Activated naive CD8-positive, alpha-beta T cell treated with anti-CD3 and anti-CD28 coated beads for 36 hours (primary cell): ENCODE data around the gene PLSCR4. TPM values are rescaled to one million over a fixed set of nuclear protein-coding genes. Genes with fewer than 3 reads are reported as not detected.

Experiments used
- DNase-seq: peaks from one replicate; pipeline ENCODE4 v3.0.0; 2021
- H3K27ac Mint-ChIP-seq: one replicate; pipeline ENCODE4 v1.8.0; 2022; ENCODE audit warnings: mild to moderate bottlenecking, moderate library complexity, mixed read lengths
- H3K27me3 Mint-ChIP-seq: one replicate; pipeline ENCODE4 v1.8.0; 2022; ENCODE audit warnings: mild to moderate bottlenecking, mixed read lengths
- H3K36me3 Mint-ChIP-seq: one replicate; pipeline ENCODE4 v1.8.0; 2021; ENCODE audit warnings: mild to moderate bottlenecking, mixed read lengths
- H3K4me1 Mint-ChIP-seq: one replicate; pipeline ENCODE4 v1.8.0; 2021; ENCODE audit warnings: mixed read lengths
- H3K4me3 Mint-ChIP-seq: one replicate; pipeline ENCODE4 v1.8.0; 2022; ENCODE audit warnings: mild to moderate bottlenecking, moderate library complexity, mixed read lengths
- H3K9me3 Mint-ChIP-seq: one replicate; pipeline ENCODE4 v1.8.0; 2022; ENCODE audit warnings: mixed read lengths
- total RNA-seq, 2 experiments: library from RNA; stranded (reverse); gene quantifications; one replicate each; pipeline ENCODE4 v1.2.3, GENCODE V29; 2021

Gene PLSCR4
- total RNA-seq, 2 experiments from 2014 or later: not detected

- no peaks in the 10 kb centered on the region for H3K36me3 Mint-ChIP-seq
- no peaks in the 10 kb centered on the region for H3K4me1 Mint-ChIP-seq
- no peaks in the 10 kb centered on the region for H3K9me3 Mint-ChIP-seq
- H3K4me3 Mint-ChIP-seq: no peak overlapping the region
- H3K27ac Mint-ChIP-seq: no peak overlapping the region
- no peak for DNase-seq
- H3K27me3 Mint-ChIP-seq: peaks cover 25% of the 10 kb centered on the region
Observed at GRCh38 chr3:146187334-146187950, 63.5 kb downstream of the PLSCR4 start.

DNA sequence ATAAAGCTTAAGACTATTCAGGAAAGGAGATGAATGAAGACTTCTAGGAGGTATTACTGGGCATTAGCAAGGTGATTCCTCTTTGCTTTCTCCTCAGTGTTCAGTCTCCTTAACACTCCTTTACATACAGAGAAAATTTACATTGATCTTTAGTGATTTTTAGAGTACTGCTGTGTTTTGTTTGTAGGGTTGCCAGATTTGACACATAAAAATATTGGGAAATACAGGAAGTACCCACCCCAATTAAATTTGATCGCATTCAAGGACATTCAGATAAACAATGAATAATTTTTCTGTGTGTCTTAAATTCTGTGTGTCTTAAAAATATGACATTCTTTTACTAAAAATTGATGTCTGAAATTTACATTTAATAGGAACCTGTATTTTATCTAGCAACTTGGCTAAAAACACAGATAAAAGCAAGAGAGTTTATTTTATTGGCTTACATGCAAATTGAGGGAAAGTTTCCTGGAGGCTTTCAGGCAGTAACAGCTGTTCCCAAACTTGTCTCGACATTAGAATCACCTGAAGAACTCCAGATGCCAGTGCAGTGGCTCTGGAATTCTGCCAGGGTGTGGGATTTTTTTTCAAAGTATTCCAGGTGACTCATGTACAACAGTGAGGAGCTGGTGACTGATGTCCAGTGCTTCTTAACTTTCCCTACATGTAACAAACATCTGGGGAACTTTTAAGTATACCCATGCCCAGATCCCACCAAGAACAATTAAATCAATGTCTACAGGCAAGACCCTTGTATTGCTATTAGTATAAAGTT lies 66.5 kb downstream of the PLSCR4 start:
- Mint-ChIP-seq H3K27ac (no peak overlapping the region), H3K36me3 (no peaks in the 10 kb centered on the region), H3K4me3 (no peak overlapping the region), H3K9me3 (no peaks in the 10 kb centered on the region), H3K4me1 (no peaks in the 10 kb centered on the region), H3K27me3 (peaks cover 22% of the 10 kb centered on the region)
- no peak for DNase-seq

DNA sequence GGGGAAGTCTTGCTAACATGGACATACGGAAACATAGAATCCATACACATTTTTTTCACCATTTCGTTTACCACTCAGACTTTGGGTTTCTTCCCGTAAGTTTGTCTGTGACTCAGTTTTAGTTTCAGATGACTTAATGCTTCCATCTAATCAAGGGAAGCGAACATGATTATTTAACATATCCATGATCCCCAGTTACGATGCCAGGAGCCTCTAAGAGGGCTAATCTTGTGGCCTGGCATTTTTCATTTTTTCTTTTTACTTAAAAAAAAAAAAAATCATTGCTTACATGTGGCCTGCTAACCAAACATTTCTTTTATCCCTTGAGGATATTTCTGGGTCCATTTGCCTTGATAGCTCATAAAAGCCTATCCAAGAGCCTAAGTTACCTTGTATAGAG lies 69.7 kb downstream of the PLSCR4 start:
- no peak for DNase-seq
- Mint-ChIP-seq H3K4me3 (no peak overlapping the region), H3K27ac (no peak overlapping the region), H3K36me3 (no peaks in the 10 kb centered on the region), H3K4me1 (no peaks in the 10 kb centered on the region), H3K27me3 (peaks cover 6% of the 10 kb centered on the region), H3K9me3 (no peaks in the 10 kb centered on the region)

- Mint-ChIP-seq H3K4me1 (no peaks in the 10 kb centered on the region), H3K27me3 (peaks cover 11% of the 10 kb centered on the region)
Observed at GRCh38 chr3:146180376-146180775, 70.5 kb downstream of the PLSCR4 start.

DNA sequence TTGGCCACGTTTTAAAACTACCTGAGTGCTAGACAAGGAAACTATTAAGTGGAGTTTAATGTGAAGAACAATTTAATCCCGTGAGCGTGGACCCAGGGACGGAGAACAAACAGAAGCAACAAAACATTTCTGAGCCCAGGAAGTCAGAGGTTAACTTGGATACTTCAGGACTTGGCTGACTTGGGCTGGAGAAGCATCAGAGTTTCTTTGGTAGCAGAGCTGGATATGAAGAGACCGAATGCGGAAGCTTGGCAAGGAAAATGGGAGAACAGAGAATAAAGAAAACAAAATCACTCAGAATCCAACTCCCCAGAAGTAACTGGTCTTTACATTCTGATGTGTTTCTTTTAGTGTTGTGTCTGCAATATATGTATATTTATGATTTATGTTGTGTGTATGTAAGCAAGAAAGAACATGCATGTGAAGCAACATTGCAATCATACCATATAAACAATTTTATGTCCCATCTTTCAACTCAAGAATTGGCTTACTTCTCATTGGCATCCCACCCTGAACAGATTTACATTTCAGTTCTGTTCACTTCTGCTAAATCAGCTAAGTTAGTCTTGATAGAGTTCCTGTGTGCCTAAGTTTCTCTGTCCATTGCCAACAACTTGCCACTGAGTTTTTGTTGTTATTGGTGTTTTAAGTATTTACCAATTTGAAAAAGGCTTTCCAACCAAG lies 72.8 kb downstream of the PLSCR4 start:
- Mint-ChIP-seq H3K9me3 (no peaks in the 10 kb centered on the region), H3K4me1 (no peaks in the 10 kb centered on the region), H3K27ac (no peak overlapping the region), H3K27me3 (peaks cover 9% of the 10 kb centered on the region), H3K36me3 (no peaks in the 10 kb centered on the region), H3K4me3 (no peak overlapping the region)
- DNase-seq: no peak

More at GRCh38 chr3:146180376-146180775, 70.5 kb downstream of the PLSCR4 start:
- no peaks in the 10 kb centered on the region for H3K36me3 Mint-ChIP-seq
- no peak overlapping the region for H3K4me3 Mint-ChIP-seq
- no peak overlapping the region for H3K27ac Mint-ChIP-seq
- DNase-seq: no peak
- H3K9me3 Mint-ChIP-seq: no peaks in the 10 kb centered on the region

- Mint-ChIP-seq H3K36me3 (no peaks in the 10 kb centered on the region), H3K4me3 (no peak overlapping the region), H3K9me3 (no peaks in the 10 kb centered on the region), H3K27me3 (peaks cover 10% of the 10 kb centered on the region), H3K4me1 (no peaks in the 10 kb centered on the region), H3K27ac (no peak overlapping the region)
- no peak for DNase-seq
Observed at GRCh38 chr3:146177519-146177918, 73.4 kb downstream of the PLSCR4 start.

DNA sequence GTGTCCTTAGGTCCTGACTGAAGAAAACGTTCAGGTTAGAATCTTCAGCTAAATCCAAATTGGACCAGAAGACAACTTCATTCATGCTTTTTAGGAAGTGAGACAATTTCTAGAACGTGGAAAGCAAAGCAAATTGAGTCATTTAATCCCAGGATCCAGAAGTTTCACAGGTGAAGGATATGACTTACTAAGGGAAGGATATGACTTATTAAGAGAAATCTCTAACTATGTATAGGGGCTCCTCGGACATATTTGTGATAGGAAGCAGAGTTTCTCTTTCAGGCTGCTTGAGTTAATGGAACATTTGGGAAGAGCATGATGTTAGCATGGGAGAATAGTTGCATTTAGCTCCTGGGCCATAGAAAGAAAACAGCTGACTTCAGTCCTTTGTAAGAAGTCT lies 73.8 kb downstream of the PLSCR4 start:
- Mint-ChIP-seq H3K27me3 (peaks cover 10% of the 10 kb centered on the region), H3K9me3 (no peaks in the 10 kb centered on the region), H3K27ac (no peak overlapping the region), H3K36me3 (no peaks in the 10 kb centered on the region), H3K4me1 (no peaks in the 10 kb centered on the region), H3K4me3 (no peak overlapping the region)
- DNase-seq: no peak

- Mint-ChIP-seq H3K27me3 (peaks cover 18% of the 10 kb centered on the region), H3K27ac (no peak overlapping the region), H3K4me3 (no peak overlapping the region), H3K4me1 (no peaks in the 10 kb centered on the region), H3K9me3 (no peaks in the 10 kb centered on the region), H3K36me3 (no peaks in the 10 kb centered on the region)
- no peak for DNase-seq
Observed at GRCh38 chr3:146172586-146172985, 78.3 kb downstream of the PLSCR4 start.

- Mint-ChIP-seq H3K27ac (no peak overlapping the region), H3K9me3 (no peaks in the 10 kb centered on the region), H3K4me3 (no peak overlapping the region), H3K4me1 (no peaks in the 10 kb centered on the region), H3K27me3 (peaks cover 15% of the 10 kb centered on the region), H3K36me3 (no peaks in the 10 kb centered on the region)
- no peak for DNase-seq
Observed at GRCh38 chr3:146170591-146170990, 80.3 kb downstream of the PLSCR4 start.

- Mint-ChIP-seq H3K27ac (no peak overlapping the region), H3K4me1 (no peaks in the 10 kb centered on the region), H3K9me3 (no peaks in the 10 kb centered on the region), H3K4me3 (no peak overlapping the region), H3K27me3 (peaks cover 13% of the 10 kb centered on the region), H3K36me3 (no peaks in the 10 kb centered on the region)
- DNase-seq: no peak
Observed at GRCh38 chr3:146169891-146170290, 81.0 kb downstream of the PLSCR4 start.

GRCh38 chr3:146166826-146167225 lies 84.1 kb downstream of the PLSCR4 start:
- no peak overlapping the region for H3K4me3 Mint-ChIP-seq
- no peaks in the 10 kb centered on the region for H3K9me3 Mint-ChIP-seq
- no peak overlapping the region for H3K27ac Mint-ChIP-seq
- H3K36me3 Mint-ChIP-seq: no peaks in the 10 kb centered on the region
- H3K4me1 Mint-ChIP-seq: peaks cover 8% of the 10 kb centered on the region
- no peak for DNase-seq
- peaks cover 33% of the 10 kb centered on the region for H3K27me3 Mint-ChIP-seq

- no peak overlapping the region for H3K27ac Mint-ChIP-seq
- DNase-seq: no peak
- no peak overlapping the region for H3K4me3 Mint-ChIP-seq
- H3K36me3 Mint-ChIP-seq: no peaks in the 10 kb centered on the region
- peaks cover 12% of the 10 kb centered on the region for H3K4me1 Mint-ChIP-seq
- H3K27me3 Mint-ChIP-seq: peaks cover 37% of the 10 kb centered on the region
- H3K9me3 Mint-ChIP-seq: no peaks in the 10 kb centered on the region
Observed at GRCh38 chr3:146166415-146166821, 84.5 kb downstream of the PLSCR4 start.

- Mint-ChIP-seq H3K36me3 (no peaks in the 10 kb centered on the region), H3K27me3 (peaks cover 40% of the 10 kb centered on the region), H3K4me3 (no peak overlapping the region), H3K9me3 (no peaks in the 10 kb centered on the region), H3K4me1 (peaks cover 12% of the 10 kb centered on the region), H3K27ac (no peak overlapping the region)
- DNase-seq: no peak
Observed at GRCh38 chr3:146165877-146166276, 85.0 kb downstream of the PLSCR4 start.

- peaks cover 15% of the 10 kb centered on the region for H3K4me1 Mint-ChIP-seq
- DNase-seq: no peak
- H3K27ac Mint-ChIP-seq: no peak overlapping the region
- H3K27me3 Mint-ChIP-seq: peaks cover 42% of the 10 kb centered on the region
- no peaks in the 10 kb centered on the region for H3K36me3 Mint-ChIP-seq
- no peaks in the 10 kb centered on the region for H3K9me3 Mint-ChIP-seq
- H3K4me3 Mint-ChIP-seq: no peak overlapping the region
Observed at GRCh38 chr3:146164971-146165769, 85.7 kb downstream of the PLSCR4 start.

DNA sequence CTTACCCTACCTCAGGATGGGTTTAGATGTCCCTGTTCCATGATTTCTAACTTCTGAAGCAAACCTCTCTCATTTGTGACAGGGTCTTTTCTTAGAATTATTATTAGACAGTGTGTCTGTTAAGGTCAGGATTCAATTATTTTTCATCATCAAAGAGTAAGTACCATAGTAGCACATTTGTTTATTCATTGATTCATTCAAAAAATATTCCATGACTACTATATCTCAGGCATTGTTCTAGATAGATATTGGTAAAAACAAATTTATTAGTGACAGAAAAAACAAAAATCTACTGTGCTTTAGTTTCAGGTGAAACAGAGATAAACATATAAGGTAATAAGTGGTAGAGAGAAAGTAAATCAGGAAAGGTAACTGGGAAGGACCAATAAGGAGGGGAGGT lies 86.4 kb downstream of the PLSCR4 start:
- Mint-ChIP-seq H3K27ac (no peak overlapping the region), H3K4me3 (no peak overlapping the region), H3K27me3 (peaks cover 42% of the 10 kb centered on the region), H3K9me3 (no peaks in the 10 kb centered on the region), H3K36me3 (no peaks in the 10 kb centered on the region), H3K4me1 (peaks cover 20% of the 10 kb centered on the region)
- no peak for DNase-seq
